A549 (cell line): ENCODE results near the gene AKAP5. TPM values are rescaled to one million over a fixed set of nuclear protein-coding genes. Genes with fewer than 3 reads are reported as not detected.

Experiments used
- ATAC-seq, 2 experiments: fragments of 200-7000 bp in 1 of 2; fragments of >200 bp in 1 of 2; cut with Nextera tagmentation in 1 of 2; cut with Tn5 transposase in 1 of 2; 3 replicates each; pipeline versions ENCODE4 v1.8.0 to v1.9.1; 2018 to 2020; ENCODE audit warnings: mild to moderate bottlenecking in 1 of 2, moderate library complexity in 1 of 2
- CTCF ChIA-PET: fragments of 300-600 bp; sonication (Branson Sonifier 250); formaldehyde crosslinking; extraction: SDS; loops from one replicate; lab custom pipeline; 2021; ENCODE audit warnings: antibody characterized with exemption, inconsistent platforms; lab: Yijun Ruan, JAX
- POLR2A ChIA-PET: fragments of 350-600 bp; formaldehyde crosslinking; extraction: SDS; loops from one replicate; lab custom pipeline; 2021; ENCODE audit warnings: antibody characterized with exemption, inconsistent platforms; lab: Yijun Ruan, JAX
- DNase-seq, 2 experiments: peaks; one replicate each; pipeline versions ENCODE4 v3.0.0 to v3.0.0-alpha.2; 2011 to 2016; ENCODE audit warnings: low read depth in 1 of 2, low spot score in 1 of 2
- FAIRE-seq: peaks from 2 replicates; lab custom pipeline; 2011; peaks lifted over from hg19 to GRCh38; lab: Jason Lieb, UNC
- H3K27ac ChIP-seq, 2 experiments: fragments of >200 bp; sonication (Bioruptor Twin); formaldehyde crosslinking; 3 replicates each; pipeline ENCODE4 v1.5.1; 2016 to 2017
- H3K4me1 ChIP-seq: fragments of >200 bp; sonication (Bioruptor Twin); formaldehyde crosslinking; 3 replicates; pipeline ENCODE4 v1.6.1; 2016
- H3K4me2 ChIP-seq: fragments of >200 bp; sonication (Bioruptor Twin); formaldehyde crosslinking; 3 replicates; pipeline ENCODE4 v1.6.1; 2016
- H3K4me3 ChIP-seq: fragments of >200 bp; sonication (Bioruptor Twin); formaldehyde crosslinking; 3 replicates; pipeline ENCODE4 v1.5.1; 2016
- H3K9me3 ChIP-seq: fragments of >200 bp; sonication (Bioruptor Twin); formaldehyde crosslinking; 3 replicates; pipeline ENCODE4 v1.6.1; 2016
- CHD4 ChIP-seq: fragments of 200-600 bp; sonication (generic); IDR thresholded peaks from 2 replicates; pipeline ENCODE4 v1.6.1; 2016; ENCODE audit warnings: antibody characterized with exemption, mild to moderate bottlenecking, borderline replicate concordance
- CTCF ChIP-seq: fragments of >200 bp; sonication (Bioruptor Twin); formaldehyde crosslinking; IDR thresholded peaks from 3 replicates; pipeline ENCODE4 v1.5.1; 2016
- EP300 ChIP-seq, 2 experiments: fragments of >200 bp; sonication (Bioruptor Twin); formaldehyde crosslinking; IDR thresholded peaks; 2 replicates in 1 of 2; 3 replicates in 1 of 2; pipeline ENCODE4 v1.6.1; 2016 to 2017
- FOSB ChIP-seq: fragments of 250-450 bp; sonication (Bioruptor Pico); IDR thresholded peaks from 2 replicates; pipeline ENCODE4 v1.5.0; 2020; ENCODE audit warnings: mild to moderate bottlenecking, moderate library complexity
- HES2 ChIP-seq: fragments of >200 bp; sonication (Bioruptor Twin); formaldehyde crosslinking; IDR thresholded peaks from 2 replicates; pipeline ENCODE4 v1.6.1; 2016
- HEYL ChIP-seq: fragments of 250-450 bp; sonication (Bioruptor Pico); IDR thresholded peaks from 2 replicates; pipeline ENCODE4 v1.8.0; 2021; ENCODE audit warnings: mild to moderate bottlenecking, moderate library complexity
- HOXB5 ChIP-seq: fragments of 250-450 bp; sonication (Bioruptor Pico); IDR thresholded peaks from 2 replicates; pipeline ENCODE4 v1.5.0; 2020; ENCODE audit warnings: mild to moderate bottlenecking, moderate library complexity
- JUN ChIP-seq, 2 experiments: fragments of >200 bp; sonication (Bioruptor Twin); formaldehyde crosslinking; IDR thresholded peaks; 2 replicates in 1 of 2; 3 replicates in 1 of 2; pipeline ENCODE4 v1.6.1; 2016 to 2017
- KDM1A ChIP-seq: fragments of 200-600 bp; sonication (generic); IDR thresholded peaks from 2 replicates; pipeline ENCODE4 v1.6.1; 2016; ENCODE audit warnings: low read depth, mild to moderate bottlenecking
- MAFK ChIP-seq: fragments of 450-650 bp; IDR thresholded peaks from 2 replicates; pipeline ENCODE4 v1.6.1; 2014; ENCODE audit not compliant: partially characterized antibody
- MAZ ChIP-seq: fragments of 150-350 bp; IDR thresholded peaks from 2 replicates; pipeline ENCODE4 v1.6.1; 2014; ENCODE audit warnings: antibody characterized with exemption, low read depth, low read length, borderline replicate concordance
- NR3C1 ChIP-seq: fragments of >200 bp; sonication (Bioruptor Twin); formaldehyde crosslinking; IDR thresholded peaks from 3 replicates; pipeline ENCODE4 v1.6.1; 2017
- RCOR1 ChIP-seq: fragments of 150-350 bp; IDR thresholded peaks from 2 replicates; pipeline ENCODE4 v1.6.1; 2014; ENCODE audit warnings: antibody characterized with exemption, low read length, low read depth
- RNF2 ChIP-seq: fragments of 200-600 bp; sonication (generic); IDR thresholded peaks from 2 replicates; pipeline ENCODE4 v1.6.1; 2016; ENCODE audit warnings: low read depth, mild to moderate bottlenecking, antibody characterized with exemption, moderate library complexity, borderline replicate concordance
- SREBF2 ChIP-seq: fragments of 450-650 bp; IDR thresholded peaks from 2 replicates; pipeline ENCODE4 v1.6.1; 2014; ENCODE audit warnings: mild to moderate bottlenecking, moderate library complexity
- TFCP2L1 ChIP-seq: fragments of 250-450 bp; sonication (Bioruptor Pico); IDR thresholded peaks from 2 replicates; pipeline ENCODE4 v1.5.0; 2021; ENCODE audit warnings: mild to moderate bottlenecking
- ZC3H11A ChIP-seq: fragments of 450-650 bp; IDR thresholded peaks from 2 replicates; pipeline ENCODE4 v1.6.1; 2014; ENCODE audit warnings: antibody characterized with exemption, mild to moderate bottlenecking
- ZSCAN20 ChIP-seq: fragments of 250-450 bp; sonication (Bioruptor Pico); IDR thresholded peaks from 2 replicates; pipeline ENCODE4 v1.8.0; 2022; ENCODE audit warnings: mild to moderate bottlenecking, moderate library complexity
- WGBS: methylation state at CpG from one replicate; pipeline ENCODE4 v1.1.6; 2017; ENCODE audit errors: missing lambda C conversion rate; 5-methylcytosine and 5-hydroxymethylcytosine counted together
- polyA plus RNA-seq, 4 experiments: library from polyadenylated mRNA; depleted of rRNA in 3 of 4; stranded (reverse); fragments of >200 nt; fragmentation: RNase III in 1 of 4; extraction: RNeasy Plus Mini Kit Qiagen cat#74134 plus additional on column Dnase treatment in 1 of 4; gene quantifications; 2 replicates in 3 of 4; 3 replicates in 1 of 4; pipeline ENCODE4 v1.2.3, GENCODE V29; 2011 to 2017
- TF ChIP-seq, protein P1 (sequence below): IDR thresholded peaks from 2 replicates; pipeline ENCODE4 v1.6.1; 2012

The AKAP5 gene
- polyA plus RNA-seq, 2 of the 4 experiments (the other 2 are of a cell fraction) = 0.84 to 1.9 TPM

DNA sequence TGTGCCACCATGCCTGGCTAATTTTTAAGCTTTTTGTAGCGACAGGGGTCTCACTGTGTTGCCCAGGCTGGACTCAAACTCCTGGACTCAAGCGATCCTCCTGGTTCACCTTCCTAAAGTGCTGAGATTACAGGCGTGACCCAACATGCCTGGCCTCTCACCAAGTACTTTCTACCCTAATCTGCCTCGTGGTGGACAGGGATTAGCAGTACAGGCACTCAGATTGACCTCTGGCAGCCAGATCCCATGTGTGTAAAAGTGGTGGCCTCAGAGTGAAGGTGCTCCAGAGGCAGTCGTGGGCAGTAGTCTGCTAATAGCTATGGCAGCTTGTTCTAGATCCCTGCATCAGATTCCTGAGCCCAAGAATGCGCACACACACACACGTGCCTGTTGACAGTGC is 46.3 kb upstream of the AKAP5 start:
- ATAC-seq (no peak), DNase-seq (no peak), FAIRE-seq (no peak)
- CTCF ChIA-PET = interaction anchor here (1.0 to 4.6 kb wide), 3 partner anchors 11 to 30 kb away, joined by 3 to 60 read pairs (median 4); no protein-coding TSS in a partner anchor
- H3K4me3 ChIP-seq = no peak overlapping the region
- WGBS = 87% methylated on average over 7 of the region's 7 CpGs
- TF ChIP-seq FOSB (CRISPR knock-in tag) (no peak), RNF2 (no peak), JUN (IDR thresholded peaks at IDR 0.05) (no peak), CHD4 (no peak), TFCP2L1 (CRISPR knock-in tag) (no peak), HEYL (CRISPR knock-in tag) (no peak), KDM1A (no peak), HES2 (no peak), ZSCAN20 (CRISPR knock-in tag) (no peak), CTCF (no peak), NR3C1 (no peak), EP300 (IDR thresholded peaks at IDR 0.05) (no peak), RCOR1 (no peak), SREBF2 (no peak)
- TF ChIP-seq, protein P1, sequence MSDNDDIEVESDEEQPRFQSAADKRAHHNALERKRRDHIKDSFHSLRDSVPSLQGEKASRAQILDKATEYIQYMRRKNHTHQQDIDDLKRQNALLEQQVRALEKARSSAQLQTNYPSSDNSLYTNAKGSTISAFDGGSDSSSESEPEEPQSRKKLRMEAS = no peak
- no peak overlapping the region for H3K4me2 ChIP-seq
- H3K4me1 ChIP-seq = peaks cover 15% of the 10 kb centered on the region; the same call in 2 of the 3 replicates
- POLR2A ChIA-PET = no interaction called here
- H3K9me3 ChIP-seq = no peaks in the 10 kb centered on the region
- H3K27ac ChIP-seq = peak overlapping the region in 1 of 2 experiments; percentile 27; a peak in 2 of 6 replicates

DNA sequence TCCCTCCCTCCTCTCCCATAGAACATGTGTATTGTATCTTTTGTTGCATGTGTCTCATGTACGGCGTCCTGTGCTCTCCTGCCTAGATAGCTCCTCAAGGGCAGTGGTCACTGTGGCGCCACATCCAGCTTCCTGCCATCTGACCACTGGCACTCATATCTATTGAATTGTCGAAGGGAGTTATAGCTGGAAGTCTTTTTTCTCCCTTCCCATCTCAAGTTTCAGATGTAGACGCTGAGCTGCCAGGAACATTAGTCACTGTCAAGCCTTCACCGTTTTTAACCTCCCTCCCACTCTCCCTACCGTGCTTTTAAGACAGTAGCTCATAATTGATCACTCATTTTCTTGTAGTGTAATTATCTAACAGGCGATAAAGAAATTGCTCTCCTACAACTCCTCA is 44.1 kb upstream of the AKAP5 start:
- TF ChIP-seq HOXB5 (CRISPR knock-in tag) = peak; percentile 76; the same call in 1 of the 2 replicates
- TF ChIP-seq, protein P1 = no peak
- H3K4me1 ChIP-seq = peaks cover 15% of the 10 kb centered on the region; the same call in 2 of the 3 replicates
- ATAC-seq (peak; percentile 50 to 66; a peak in 4 of 6 replicates), FAIRE-seq (no peak), DNase-seq (peak in 1 of 2 experiments; percentile 4)
- 0 out of 3 replicates have a peak overlapping the region, but pooled peaks have one; percentile 3 for H3K4me2 ChIP-seq
- no peaks in the 10 kb centered on the region for H3K9me3 ChIP-seq
- ChIA-PET CTCF (interaction anchor here (0.8 to 4.6 kb wide), 6 partner anchors 9 to 78 kb away, joined by 3 to 60 read pairs (median 3); no protein-coding TSS in a partner anchor), POLR2A (interaction anchor here (0.7 kb wide), 1 partner anchor 119 kb away, joined by 3 read pairs; the partner anchor contains the start of gene HSPA2)
- WGBS = 50% methylated on average over 8 of the region's 8 CpGs
- H3K27ac ChIP-seq = peak overlapping the region in 1 of 2 experiments; percentile 40; a peak in 2 of 6 replicates
- H3K4me3 ChIP-seq = no peak overlapping the region

GRCh38 chr14:64422005-64422404 is 43.3 kb upstream of the AKAP5 start:
- H3K4me3 ChIP-seq = no peak overlapping the region
- CTCF ChIA-PET = interaction anchor here (1.0 to 4.6 kb wide), 2 partner anchors 8 to 17 kb away, joined by 3 to 60 read pairs; no protein-coding TSS in a partner anchor
- no peaks in the 10 kb centered on the region for H3K9me3 ChIP-seq
- TF ChIP-seq ZC3H11A (no peak), MAZ (no peak), HOXB5 (CRISPR knock-in tag) (no peak), MAFK (peak; percentile 65)
- TF ChIP-seq, all 56 proteins: peak for 1
- H3K27ac ChIP-seq = no peak overlapping the region
- ATAC-seq (no peak), DNase-seq (no peak), FAIRE-seq (no peak)
- 100% methylated on average over 1 of the region's 1 CpG for WGBS
- POLR2A ChIA-PET = no interaction called here
- no peak overlapping the region for H3K4me2 ChIP-seq
- peaks cover 10% of the 10 kb centered on the region; the same call in 2 of the 3 replicates for H3K4me1 ChIP-seq
